NCI-H187 (cell line): ENCODE measurements around the gene NR4A1.

Experiments used
- DNase-seq, 2 experiments: peaks; one replicate each; lab custom pipeline; 2025; lab: John Stamatoyannopoulos, UW

NR4A1 gene

DNA sequence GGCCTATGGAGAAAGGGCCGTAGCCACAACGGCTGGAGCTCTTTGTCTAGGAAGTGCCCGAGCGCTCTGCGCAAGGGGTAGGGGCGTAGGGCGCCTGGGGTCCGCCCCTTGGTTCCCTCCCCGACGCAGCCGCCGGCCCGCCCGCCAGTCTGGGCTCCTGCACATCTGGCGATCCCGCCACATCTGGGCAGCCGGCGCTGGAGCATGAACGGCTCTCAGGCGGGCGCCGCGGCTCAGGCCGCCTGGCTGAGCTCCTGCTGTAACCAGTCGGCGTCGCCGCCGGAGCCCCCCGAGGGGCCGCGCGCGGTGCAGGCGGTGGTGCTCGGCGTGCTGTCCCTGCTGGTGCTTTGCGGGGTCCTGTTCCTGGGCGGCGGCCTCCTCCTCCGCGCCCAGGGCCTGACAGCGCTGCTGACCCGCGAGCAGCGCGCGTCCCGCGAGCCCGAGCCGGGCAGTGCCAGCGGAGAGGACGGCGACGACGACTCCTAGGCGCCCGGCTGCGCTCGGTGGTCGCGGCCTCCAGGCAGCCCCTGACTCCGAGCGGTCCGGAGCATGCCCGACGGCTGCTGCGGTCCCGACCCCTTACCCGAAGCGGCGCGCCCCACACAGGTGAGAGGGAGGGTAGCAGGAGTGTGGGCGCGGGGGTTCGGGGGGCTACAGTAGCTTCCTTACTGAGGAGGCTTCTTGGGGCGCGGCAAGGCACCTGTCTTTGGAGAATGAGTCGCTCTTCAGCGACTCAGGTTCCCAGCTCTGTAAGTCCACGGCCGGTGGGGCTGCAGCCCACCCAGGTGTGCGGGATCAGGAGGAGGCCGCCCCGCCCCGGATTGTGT is 28.5 kb downstream of the NR4A1 start, which contains the start of gene SMIM41:
SMIM41 (plus strand) TSS at position 129 of the 827 bp plus-strand sequence; CDS start at position 205, 76 bp downstream.
- DNase-seq: no peak

GRCh38 chr12:52080403-52081251 is 29.4 kb downstream of the NR4A1 start:
- no peak for DNase-seq

DNA sequence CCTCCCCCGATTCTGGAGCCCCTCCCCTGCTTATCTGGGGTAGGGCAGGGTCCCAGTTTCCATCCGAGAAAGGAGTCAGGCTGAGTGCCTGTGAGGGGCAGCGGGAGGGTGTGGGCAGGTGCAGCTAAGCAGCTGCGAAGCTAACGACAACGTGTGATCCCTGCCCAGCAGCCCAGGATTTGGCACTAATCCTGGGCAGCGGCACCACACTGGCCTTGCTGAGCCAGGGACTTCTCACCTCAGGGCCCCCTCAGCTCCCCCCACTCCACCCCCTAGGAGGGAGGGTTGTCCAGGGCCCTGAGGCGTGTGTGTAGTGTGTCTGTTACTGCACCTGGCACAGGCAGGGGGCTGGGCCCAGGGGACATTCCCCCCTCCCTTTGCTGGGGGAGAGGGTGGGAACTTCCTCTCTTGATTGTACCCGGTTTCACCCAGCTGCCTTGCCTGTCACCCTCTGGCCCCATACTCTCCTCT is 30.1 kb downstream of the NR4A1 start:
- DNase-seq: peak in 1 of 2 experiments; percentile 37

DNA sequence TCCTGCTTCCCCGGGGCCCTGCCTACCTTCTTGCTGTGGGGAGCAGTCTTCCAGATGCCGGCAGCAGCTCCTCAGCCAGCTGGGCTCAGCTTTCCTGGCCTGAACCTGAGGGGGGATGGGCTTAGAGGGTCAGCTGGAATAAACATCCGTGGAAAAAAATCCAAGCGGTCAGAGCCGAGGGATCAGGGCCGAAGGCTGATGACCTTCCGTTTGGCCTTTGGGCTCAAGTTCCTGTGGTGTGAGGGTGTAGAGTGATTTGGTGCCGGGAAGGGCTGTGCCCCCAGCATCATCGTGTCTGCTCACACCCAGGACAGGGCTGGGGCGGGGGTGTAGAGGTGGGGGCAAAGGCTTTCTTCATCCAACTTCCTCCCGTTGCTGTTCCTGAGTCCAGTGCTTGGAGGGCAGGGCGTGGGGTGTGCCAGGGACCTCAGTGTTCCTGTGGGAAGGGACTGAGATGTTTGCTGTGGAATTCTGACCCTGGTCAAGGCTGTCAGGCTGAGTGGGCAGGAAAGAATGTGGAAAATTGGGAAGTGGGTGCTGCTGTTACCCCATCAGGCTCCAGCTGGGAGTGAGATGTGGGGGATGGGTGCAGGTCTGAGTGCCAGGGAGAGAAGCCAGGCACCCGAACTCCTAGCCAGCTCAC is 30.9 kb downstream of the NR4A1 start:
- no peak for DNase-seq

DNA sequence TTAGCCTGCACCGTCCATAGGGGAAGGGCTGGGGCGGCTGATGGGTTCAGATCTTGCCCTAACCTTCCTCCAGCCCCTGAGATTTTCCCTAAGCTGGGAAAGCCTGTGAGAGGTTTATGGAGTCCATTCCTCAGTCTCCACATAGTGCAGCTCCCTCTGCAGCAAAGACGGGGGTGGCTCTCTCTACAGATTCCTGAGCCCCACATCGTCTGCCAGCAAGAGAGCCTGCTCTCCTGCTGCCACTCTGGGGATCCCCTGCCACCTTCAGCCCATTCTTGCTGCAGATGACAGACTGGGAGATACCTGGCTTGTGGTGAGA is 31.4 kb downstream of the NR4A1 start:
- no peak for DNase-seq

DNA sequence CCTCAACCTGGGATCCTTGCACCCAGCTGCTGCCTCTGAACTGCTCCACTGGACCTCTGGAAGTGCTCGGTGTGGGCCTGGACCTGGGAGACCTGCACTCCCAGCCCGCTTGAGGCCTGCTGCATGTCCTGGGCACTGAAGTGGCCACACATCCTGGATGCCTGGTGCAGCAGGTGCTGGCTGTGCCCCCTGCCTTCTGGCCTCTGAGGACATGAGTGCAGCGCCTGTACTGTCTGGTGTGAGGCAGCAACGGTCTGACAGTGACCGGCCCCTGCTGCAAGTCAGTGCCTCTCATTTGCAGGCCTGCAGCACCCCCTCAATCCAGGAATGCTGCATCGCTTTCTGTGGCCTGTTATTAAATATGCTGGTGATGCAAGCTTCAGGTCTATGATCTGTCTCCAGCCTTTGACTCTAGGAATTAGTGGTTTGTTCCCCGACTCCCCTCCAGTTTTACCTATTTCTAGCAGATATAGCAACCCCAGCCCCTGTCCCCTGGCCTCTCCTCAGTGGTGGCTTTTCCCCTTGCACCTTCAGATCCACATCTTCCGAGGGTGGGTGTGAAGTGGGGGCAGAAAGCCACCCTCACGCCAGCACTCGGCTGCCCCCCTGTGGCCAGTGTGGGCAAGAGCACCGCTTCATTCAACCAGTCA is 31.9 kb downstream of the NR4A1 start:
- DNase-seq: peak in 1 of 2 experiments; percentile 25

DNA sequence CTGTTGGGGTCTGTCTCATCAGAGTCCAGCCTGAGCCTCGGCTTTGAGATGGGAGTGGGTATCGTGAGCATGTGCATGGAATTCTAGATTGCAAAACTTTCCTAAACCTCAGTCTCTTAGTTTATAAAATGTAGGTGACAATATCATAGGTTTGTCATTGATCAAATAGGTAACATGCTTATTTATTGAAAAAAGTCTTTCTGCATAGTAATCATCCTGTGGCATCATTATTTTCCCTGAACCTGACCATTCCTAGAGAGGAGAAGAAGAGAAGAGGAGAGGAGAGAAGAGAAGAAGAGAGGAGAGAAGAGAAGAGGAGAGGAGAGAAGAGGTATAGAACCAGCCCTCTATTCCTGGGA is 32.4 kb downstream of the NR4A1 start:
- no peak for DNase-seq

- DNase-seq: no peak
Measured at GRCh38 chr12:52084491-52085231, 33.4 kb downstream of the NR4A1 start.

DNA sequence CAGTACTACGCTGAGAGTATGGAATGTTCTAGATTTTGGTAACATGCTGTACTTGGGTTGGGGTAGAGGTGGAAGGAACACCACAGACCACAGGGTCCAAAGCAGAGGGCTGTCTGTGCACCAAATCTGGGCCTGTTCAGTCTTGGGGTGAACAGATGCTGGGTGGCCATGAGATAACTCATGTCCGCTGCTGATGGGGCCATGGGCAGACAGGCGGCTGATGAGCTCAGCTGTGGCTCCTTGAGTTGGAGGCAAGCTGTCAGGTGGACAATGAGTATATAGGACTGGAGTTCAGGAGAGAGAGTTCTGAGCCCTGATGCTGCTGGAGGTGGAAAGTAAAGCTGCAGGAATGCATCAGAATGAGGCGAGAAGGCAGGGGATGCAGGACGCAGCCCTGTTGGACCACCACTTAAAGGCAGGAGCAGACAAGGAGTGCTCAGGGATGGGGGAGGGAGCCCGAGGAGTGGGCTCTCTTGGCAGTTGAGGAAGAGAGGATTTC is 34.5 kb downstream of the NR4A1 start:
- no peak for DNase-seq

GRCh38 chr12:52086366-52086765 is 35.1 kb downstream of the NR4A1 start:
- DNase-seq: no peak

DNA sequence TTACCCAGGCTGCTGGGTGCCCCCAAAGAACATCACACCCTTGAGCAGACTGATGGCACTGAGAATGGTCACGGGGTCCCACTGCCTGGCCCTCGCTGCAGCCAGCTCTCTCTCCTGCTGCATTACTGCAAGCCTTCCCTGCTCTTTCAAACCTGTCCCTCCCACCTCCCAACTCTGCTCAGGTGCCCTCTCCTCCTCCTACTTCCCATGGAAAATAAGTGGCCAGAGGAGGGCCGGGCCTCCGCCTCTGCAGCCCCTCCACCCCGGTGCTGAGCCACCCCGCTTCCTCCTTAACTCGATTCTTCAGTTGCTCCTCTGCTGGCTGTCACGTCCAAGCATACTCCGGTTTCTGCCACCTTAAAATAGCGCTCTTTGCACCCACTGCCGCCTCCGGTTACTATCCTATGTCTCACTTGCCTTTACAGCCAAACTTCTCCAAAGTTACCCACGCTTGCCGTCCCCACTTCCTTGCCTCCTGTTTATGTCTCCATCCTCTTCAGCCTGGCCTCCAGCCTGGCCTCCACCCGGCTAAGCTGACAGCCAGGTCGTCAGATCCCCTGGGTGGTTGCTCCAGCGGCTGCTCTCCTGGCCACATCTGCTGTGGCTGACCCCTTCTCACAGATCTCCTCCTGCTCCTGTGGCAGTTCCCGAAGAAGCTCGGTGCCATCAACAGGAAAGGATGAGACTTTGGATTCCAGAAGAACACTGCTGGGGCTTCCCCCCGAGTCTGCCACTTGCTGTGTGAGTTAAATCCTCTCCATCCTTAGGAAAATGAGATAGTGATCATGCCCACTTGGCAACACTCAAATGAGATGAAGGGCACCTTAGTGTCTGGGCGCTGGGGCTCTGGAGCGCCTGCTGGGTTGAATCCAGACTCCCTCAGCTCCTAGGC is 35.9 kb downstream of the NR4A1 start:
- DNase-seq: no peak

DNA sequence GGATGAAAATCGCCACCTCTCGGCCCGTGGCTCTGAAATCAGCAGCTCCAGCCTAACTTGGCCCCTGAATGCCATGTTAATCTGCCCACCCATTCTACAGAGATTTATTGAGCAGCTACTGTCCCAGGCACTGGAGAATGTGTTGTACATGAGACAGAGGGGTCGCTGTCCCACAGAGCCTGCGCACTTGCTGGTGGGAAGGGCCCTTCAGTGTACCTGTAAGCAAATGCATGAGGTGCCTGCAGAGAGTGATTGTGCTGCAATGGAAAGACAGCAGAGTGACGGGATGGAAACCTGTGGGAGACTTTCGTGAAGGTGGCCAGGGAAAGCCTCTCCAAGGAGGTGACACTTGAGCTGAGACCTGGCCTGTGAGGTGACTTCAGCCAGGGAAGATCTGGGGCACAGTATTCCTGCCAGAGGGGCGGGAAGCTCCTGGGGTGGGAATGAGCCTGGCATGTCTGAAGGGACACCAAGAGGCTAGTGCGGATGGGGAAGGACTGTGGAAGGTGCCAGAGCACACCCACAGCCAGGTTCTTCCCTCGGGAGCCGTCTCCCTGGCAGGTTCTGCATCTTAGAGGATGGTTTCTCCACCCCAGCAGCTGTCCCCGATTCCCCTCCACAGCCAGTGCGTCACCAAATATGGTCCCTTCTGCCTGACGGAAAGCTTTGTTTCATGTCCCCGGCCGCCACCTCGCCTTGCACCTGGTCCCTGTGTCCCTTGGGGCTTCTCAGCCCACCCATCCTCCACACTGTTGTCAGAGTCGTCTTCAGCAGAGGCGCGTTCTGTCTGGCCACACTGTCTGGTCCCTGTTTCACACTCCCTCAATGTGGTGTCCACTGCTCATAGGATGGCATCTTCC is 36.9 kb downstream of the NR4A1 start:
- peak; percentile 30 to 45 for DNase-seq

GRCh38 chr12:52089491-52089890 is 38.2 kb downstream of the NR4A1 start:
- no peak for DNase-seq

DNA sequence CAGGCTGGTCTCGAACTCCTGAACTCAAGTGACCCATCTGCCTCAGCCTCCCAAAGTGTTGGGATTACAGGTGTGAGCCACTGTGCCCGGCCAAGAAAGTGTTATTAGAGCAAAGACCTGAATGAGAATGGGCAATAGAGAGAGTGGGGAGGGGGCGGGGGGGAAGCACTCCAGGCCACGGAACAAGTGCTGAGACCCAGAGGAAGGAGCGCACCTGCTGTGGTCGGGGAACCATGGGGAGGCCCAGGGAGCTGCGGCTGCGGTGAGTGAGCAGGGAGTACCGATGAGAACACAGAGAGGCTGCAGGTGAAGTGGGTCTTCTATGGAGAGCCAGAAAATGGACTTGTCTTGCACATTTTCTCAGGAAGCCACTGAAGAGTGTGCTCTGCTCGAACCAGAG is 39.0 kb downstream of the NR4A1 start:
- peak; percentile 74 to 82 for DNase-seq

GRCh38 chr12:52091061-52091460 is 39.8 kb downstream of the NR4A1 start:
- DNase-seq: no peak

- DNase-seq: peak in 1 of 2 experiments; percentile 65
Measured at GRCh38 chr12:52091869-52092268, 40.6 kb downstream of the NR4A1 start.

DNA sequence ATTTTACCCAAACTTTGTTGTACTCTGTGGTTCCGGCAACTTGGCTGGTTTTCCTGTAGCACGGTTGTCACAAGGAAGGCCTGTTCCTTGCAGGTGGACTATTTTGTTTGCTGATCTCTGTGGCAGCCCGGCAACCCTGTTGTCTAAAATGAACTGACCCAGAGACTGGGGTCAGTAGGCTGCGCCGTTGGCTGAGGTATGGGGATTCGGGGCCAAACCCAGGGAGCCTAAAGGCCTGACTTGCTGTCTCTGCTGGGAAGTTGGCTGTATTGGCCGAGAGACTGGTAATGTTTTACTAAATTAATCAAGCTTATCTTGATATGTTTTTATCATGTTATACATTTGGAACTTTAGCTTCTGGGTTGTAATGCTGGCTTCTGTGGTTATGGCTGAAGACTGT is 42.1 kb downstream of the NR4A1 start:
- no peak for DNase-seq

- DNase-seq: no peak
Measured at GRCh38 chr12:52096332-52097044, 45.2 kb downstream of the NR4A1 start.
